Endothelial cell of umbilical vein (primary cell): ENCODE results near the gene MMP8. TPM values are rescaled to one million over a fixed set of nuclear protein-coding genes. Genes with fewer than 3 reads are reported as not detected.

Source experiments
- BruUV-seq: library from RNA; stranded (reverse); fragments of 400-500 nt; replicated peaks from 2 replicates; lab custom pipeline; 2021; lab: Mats Ljungman, UMichigan
- CTCF ChIA-PET: fragments of 300-600, 350-600 bp; sonication (Branson Sonifier 250); formaldehyde crosslinking; loops from one replicate; lab custom pipeline; 2021; ENCODE audit warnings: antibody characterized with exemption, inconsistent platforms; lab: Charles Lee
- POLR2A ChIA-PET: fragments of 300-600, 350-600 bp; sonication (Branson Sonifier 250); formaldehyde crosslinking; loops from one replicate; lab custom pipeline; 2021; ENCODE audit warnings: antibody characterized with exemption, inconsistent platforms; lab: Charles Lee
- DNase-seq: peaks from one replicate; pipeline ENCODE4 v3.0.0-alpha.2; 2011; ENCODE audit warnings: low read depth, low spot score
- FAIRE-seq: peaks from 2 replicates; lab custom pipeline; 2011; peaks lifted over from hg19 to GRCh38; lab: Jason Lieb, UNC
- H2AFZ ChIP-seq: 2 replicates; pipeline ENCODE4 v1.6.0; 2012; ENCODE audit warnings: low read depth, low read length, control low read depth, inconsistent platforms
- H3K27ac ChIP-seq: 2 replicates; pipeline ENCODE4 v1.5.1; 2011; ENCODE audit warnings: low read depth, mild to moderate bottlenecking, control low read depth, low read length, moderate library complexity; ENCODE audit not compliant: insufficient read depth
- H3K27me3 ChIP-seq, 2 experiments: 2 replicates each; pipeline versions ENCODE4 v1.6.0 to v1.6.1; 2011; ENCODE audit warnings: low read length in 2 of 2, mixed read lengths in 1 of 2; ENCODE audit not compliant: control insufficient read depth in 2 of 2, insufficient read depth in 2 of 2
- H3K36me3 ChIP-seq, 2 experiments: 2 replicates in 1 of 2; 3 replicates in 1 of 2; pipeline ENCODE4 v1.5.1; 2011; ENCODE audit warnings: low read length in 2 of 2, mild to moderate bottlenecking in 1 of 2, moderate library complexity in 1 of 2; ENCODE audit not compliant: control insufficient read depth in 2 of 2, insufficient read depth in 2 of 2; ENCODE audit errors: extremely low read depth in 1 of 2
- H3K4me1 ChIP-seq: 3 replicates; pipeline ENCODE4 v1.5.1; 2011; ENCODE audit warnings: mild to moderate bottlenecking, low read length; ENCODE audit not compliant: control insufficient read depth, insufficient read depth; ENCODE audit errors: extremely low read depth
- H3K4me2 ChIP-seq: 2 replicates; pipeline ENCODE4 v1.6.1; 2011; ENCODE audit warnings: low read length, control low read depth, mixed read lengths; ENCODE audit not compliant: insufficient read depth
- H3K4me3 ChIP-seq, 3 experiments: fragments of 200-600 bp in 1 of 3; sonication (generic), shearing (Covaris generic) in 1 of 3; replicated peaks in 1 of 3; 2 replicates each; pipeline ENCODE4 v1.5.1; 2011 to 2016; ENCODE audit warnings: control low read depth in 3 of 3, low read length in 3 of 3, mild to moderate bottlenecking in 2 of 3, inconsistent platforms in 1 of 3, low read depth in 1 of 3, moderate library complexity in 1 of 3; ENCODE audit not compliant: insufficient read depth in 1 of 3
- H3K79me2 ChIP-seq: 2 replicates; pipeline ENCODE4 v1.6.0; 2012; ENCODE audit warnings: low read length, inconsistent platforms; ENCODE audit not compliant: control insufficient read depth, insufficient read depth
- H3K9ac ChIP-seq: replicated peaks from 2 replicates; pipeline ENCODE3; 2011; ENCODE audit warnings: low read length, control low read depth; ENCODE audit not compliant: insufficient read depth; ENCODE audit errors: extremely low read depth
- H3K9me1 ChIP-seq: replicated peaks from 3 replicates; pipeline ENCODE4 v1.6.0; 2011; ENCODE audit warnings: mild to moderate bottlenecking, low read length; ENCODE audit not compliant: control insufficient read depth, insufficient read depth; ENCODE audit errors: extremely low read depth
- H3K9me3 ChIP-seq: replicated peaks from 2 replicates; pipeline ENCODE4 v1.5.1; 2012; ENCODE audit warnings: low read length, inconsistent platforms; ENCODE audit not compliant: control insufficient read depth, insufficient read depth
- H4K20me1 ChIP-seq: replicated peaks from 2 replicates; pipeline ENCODE3; 2011; ENCODE audit warnings: mild to moderate bottlenecking, low read length; ENCODE audit not compliant: control insufficient read depth, insufficient read depth; ENCODE audit errors: extremely low read depth
- CTCF ChIP-seq, 2 donors: IDR thresholded peaks; 1 replicate in 1 of 2; 2 replicates in 1 of 2; pipeline ENCODE4 v1.5.1; 2011; ENCODE audit warnings: low read length in 2 of 2, mild to moderate bottlenecking in 2 of 2, moderate library complexity in 2 of 2, control low read depth in 1 of 2, inconsistent platforms in 1 of 2, low read depth in 1 of 2; ENCODE audit not compliant: insufficient read depth in 1 of 2; ENCODE audit errors: extremely low read depth in 1 of 2
- EZH2 ChIP-seq: IDR thresholded peaks from 2 replicates; pipeline ENCODE4 v1.6.1; 2012; ENCODE audit warnings: borderline replicate concordance, low read depth, mild to moderate bottlenecking, moderate library complexity, low read length, inconsistent platforms; ENCODE audit not compliant: severe bottlenecking
- FOS ChIP-seq: IDR thresholded peaks from 2 replicates; pipeline ENCODE4 v1.6.1; 2011; ENCODE audit warnings: mild to moderate bottlenecking, low read length, moderate library complexity, borderline replicate concordance; ENCODE audit not compliant: insufficient read depth
- GATA2 ChIP-seq: IDR thresholded peaks from 2 replicates; pipeline ENCODE4 v1.7.0; 2011; ENCODE audit warnings: low read depth, mild to moderate bottlenecking, moderate library complexity, mixed read lengths, low read length; ENCODE audit not compliant: insufficient read length, insufficient read depth
- JUN ChIP-seq: IDR thresholded peaks from 2 replicates; pipeline ENCODE4 v1.6.1; 2011; ENCODE audit warnings: borderline replicate concordance, low read depth; ENCODE audit not compliant: insufficient read length, insufficient read depth
- MAX ChIP-seq: IDR thresholded peaks from 2 replicates; pipeline ENCODE4 v1.6.1; 2011; ENCODE audit not compliant: insufficient read depth, insufficient read length
- MYC ChIP-seq: IDR thresholded peaks from one replicate; pipeline ENCODE4 v1.6.1; 2011; ENCODE audit warnings: mild to moderate bottlenecking, low read depth, low read length
- POLR2A ChIP-seq: IDR thresholded peaks from 2 replicates; pipeline ENCODE4 v1.6.1; 2012; ENCODE audit warnings: low read depth, mild to moderate bottlenecking, control low read depth, low read length
- POLR2AphosphoS5 ChIP-seq: IDR thresholded peaks from 2 replicates; pipeline ENCODE4 v1.6.1; 2012; ENCODE audit warnings: low read depth, mild to moderate bottlenecking, control low read depth, low read length, moderate library complexity; ENCODE audit not compliant: insufficient read depth
- dilution Hi-C: fragments of 300-500 bp; cut with MboI; formaldehyde crosslinking; loops from one replicate; pipeline ENCODE4 v1.15.0; 2019; ENCODE audit warnings: low sequenced_read_pairs; ENCODE audit not compliant: extremely low pct_ligation_motif_present
- intact Hi-C: fragments of 100-400 bp; cut with micrococcal nuclease; formaldehyde crosslinking; loops from one replicate; pipeline ENCODE4 v1.10.0; 2022
- polyA plus RNA-seq, 4 experiments: library from polyadenylated mRNA; depleted of rRNA in 3 of 4; stranded (reverse) in 3 of 4; unstranded in 1 of 4; fragments of >200 nt; gene quantifications; 2 replicates each; pipeline versions ENCODE4 v1.2.1 to v1.2.3, GENCODE V29; 2011 to 2012; ENCODE audit warnings: missing spikeins in 1 of 4
- total RNA-seq: library from RNA; stranded (reverse); gene quantifications from 2 replicates; pipeline ENCODE4 v1.2.3, GENCODE V29; 2021

Gene MMP8
- total and polyA plus RNA-seq, 2 donors (not counting 3 experiments of a cell fraction or from before 2014, with no cell fraction given) = not detected

- ChIA-PET POLR2A (no interaction called here), CTCF (interaction anchor here (0.8 to 6.0 kb wide), 3 partner anchors 76 to 379 kb away, joined by 3 to 140 read pairs (median 3); no protein-coding TSS in a partner anchor)
- DNase-seq = no peak
- H3K4me3 ChIP-seq = no peak overlapping the region
- no peaks in the 10 kb centered on the region for H3K79me2 ChIP-seq
- BruUV-seq = no TSS peak
- intact Hi-C loops = loop anchor here (5.0 kb wide), 1 partner anchor 152 kb away; no protein-coding TSS in a partner anchor
- no peak overlapping the region for H2AFZ ChIP-seq
- no peaks in the 10 kb centered on the region for H3K9me1 ChIP-seq
- H3K9me3 ChIP-seq = no peaks in the 10 kb centered on the region
- H3K9ac ChIP-seq = no peak overlapping the region
- FAIRE-seq = no peak
- H3K27me3 ChIP-seq = no peaks in the 10 kb centered on the region
- no peak overlapping the region for H3K4me2 ChIP-seq
- dilution Hi-C loops = no loop called here
- H3K36me3 ChIP-seq = no peaks in the 10 kb centered on the region
- no peak overlapping the region for H3K27ac ChIP-seq
- no peaks in the 10 kb centered on the region for H3K4me1 ChIP-seq
- no peaks in the 10 kb centered on the region for H4K20me1 ChIP-seq
- TF ChIP-seq EZH2 (no peak), GATA2 (no peak), CTCF (IDR thresholded peaks at IDR 0.05; ENCODE audit: extremely low read depth in 1 of 2, insufficient read depth in 1 of 2, low read depth in 1 of 2, low read length in 2 of 2) (no peak), FOS (no peak), MYC (no peak), POLR2A (no peak), POLR2AphosphoS5 (no peak), MAX (no peak), JUN (no peak)
Observed at GRCh38 chr11:102669664-102670063, 55.1 kb downstream of the MMP8 start.
